Measurements from ENCODE around the gene GSE1.

GRCh38 chr16:85648070-85648714 lies 35.1 kb downstream of the GSE1 start:
- TF ChIP-seq PRPF4 (IDR thresholded peaks at IDR 0.05; ENCODE audit: insufficient read depth, low read depth, low read length, poor library complexity, severe bottlenecking), result no peak
- no peak for TF ChIP-seq JUND (IDR thresholded peaks at IDR 0.05; ENCODE audit: borderline replicate concordance, low read depth, low read length)
- TF ChIP-seq JUND (tag; IDR thresholded peaks at IDR 0.05; ENCODE audit: borderline replicate concordance, low read depth, low read length), result no peak
- no peak for TF ChIP-seq GATA2 (CRISPR knock-in tag; IDR thresholded peaks at IDR 0.05)
- no peak for TF ChIP-seq ZNF507 (tag; conservative IDR thresholded peaks at IDR 0.05)
